Fibroblast of the aortic adventitia (primary cell): ENCODE measurements around the gene SLC38A10. TPM values are rescaled to one million over a fixed set of nuclear protein-coding genes. Genes with fewer than 3 reads are reported as not detected.

ENCODE experiments used
- DNase-seq: peaks from one replicate; pipeline ENCODE4 v3.0.0-alpha.2; 2010; ENCODE audit warnings: low read depth
- H3K4me3 ChIP-seq: 2 replicates; pipeline ENCODE4 v1.5.1; 2011; ENCODE audit warnings: low read depth, mild to moderate bottlenecking, control low read depth, low read length, moderate library complexity
- total RNA-seq: library from RNA; depleted of rRNA; stranded (reverse); fragments of >200 nt; gene quantifications from 2 replicates; pipeline ENCODE4 v1.2.3, GENCODE V29; 2012; ENCODE audit warnings: low replicate concordance
- TF ChIP-seq, protein P1 (sequence below): IDR thresholded peaks from 2 replicates; pipeline ENCODE4 v1.5.1; 2011; ENCODE audit warnings: mild to moderate bottlenecking, low read length, control low read depth, inconsistent platforms; ENCODE audit not compliant: insufficient read depth

SLC38A10 gene
- total RNA-seq, 1 donor: 49.5 TPM

DNA sequence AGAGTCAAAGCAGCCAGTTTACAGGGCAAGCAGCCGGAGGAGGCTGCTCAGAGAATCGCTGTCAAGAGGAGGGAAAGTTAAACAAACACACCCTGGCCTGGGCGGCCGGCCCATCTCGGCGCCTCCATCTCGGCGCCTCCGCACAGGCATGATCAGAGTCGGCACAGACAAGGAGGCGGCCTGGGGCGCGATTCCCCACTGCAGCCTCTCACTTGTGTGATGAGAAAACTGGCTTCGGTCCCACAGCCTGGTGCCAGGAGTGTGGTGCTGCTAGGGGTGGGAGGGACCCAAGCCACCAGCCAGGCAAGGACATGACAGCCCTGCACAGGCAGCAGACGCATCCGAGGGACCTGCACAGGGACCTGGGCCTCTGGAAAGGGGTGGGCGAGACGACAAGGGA is 17.7 kb downstream of the SLC38A10 start:
- DNase-seq: peak; percentile 69
- peak overlapping the region; percentile 59 for H3K4me3 ChIP-seq
- TF ChIP-seq, protein P1, sequence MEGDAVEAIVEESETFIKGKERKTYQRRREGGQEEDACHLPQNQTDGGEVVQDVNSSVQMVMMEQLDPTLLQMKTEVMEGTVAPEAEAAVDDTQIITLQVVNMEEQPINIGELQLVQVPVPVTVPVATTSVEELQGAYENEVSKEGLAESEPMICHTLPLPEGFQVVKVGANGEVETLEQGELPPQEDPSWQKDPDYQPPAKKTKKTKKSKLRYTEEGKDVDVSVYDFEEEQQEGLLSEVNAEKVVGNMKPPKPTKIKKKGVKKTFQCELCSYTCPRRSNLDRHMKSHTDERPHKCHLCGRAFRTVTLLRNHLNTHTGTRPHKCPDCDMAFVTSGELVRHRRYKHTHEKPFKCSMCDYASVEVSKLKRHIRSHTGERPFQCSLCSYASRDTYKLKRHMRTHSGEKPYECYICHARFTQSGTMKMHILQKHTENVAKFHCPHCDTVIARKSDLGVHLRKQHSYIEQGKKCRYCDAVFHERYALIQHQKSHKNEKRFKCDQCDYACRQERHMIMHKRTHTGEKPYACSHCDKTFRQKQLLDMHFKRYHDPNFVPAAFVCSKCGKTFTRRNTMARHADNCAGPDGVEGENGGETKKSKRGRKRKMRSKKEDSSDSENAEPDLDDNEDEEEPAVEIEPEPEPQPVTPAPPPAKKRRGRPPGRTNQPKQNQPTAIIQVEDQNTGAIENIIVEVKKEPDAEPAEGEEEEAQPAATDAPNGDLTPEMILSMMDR: no peak

DNA sequence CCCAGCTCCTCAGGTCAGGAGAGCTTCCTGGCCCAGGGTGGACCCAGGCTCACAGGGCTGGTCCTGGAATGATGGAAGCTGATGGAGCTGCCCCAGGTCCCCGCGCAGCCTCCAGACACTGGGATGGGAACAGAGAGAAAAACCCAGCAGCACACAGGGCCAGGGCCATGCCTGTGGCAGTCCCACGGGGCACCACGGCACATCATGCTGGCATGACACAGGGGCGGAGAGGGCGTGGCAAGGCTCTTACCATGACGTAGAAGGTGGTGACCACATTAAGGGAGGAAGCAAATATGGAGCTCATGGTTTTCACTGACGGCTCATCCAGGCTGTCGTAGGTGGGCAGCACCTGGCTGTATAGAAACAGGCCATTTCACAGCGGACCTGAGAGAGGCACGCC is 18.3 kb downstream of the SLC38A10 start:
- H3K4me3 ChIP-seq: peak overlapping the region; percentile 41
- TF ChIP-seq, protein P1: no peak
- DNase-seq: no peak

DNA sequence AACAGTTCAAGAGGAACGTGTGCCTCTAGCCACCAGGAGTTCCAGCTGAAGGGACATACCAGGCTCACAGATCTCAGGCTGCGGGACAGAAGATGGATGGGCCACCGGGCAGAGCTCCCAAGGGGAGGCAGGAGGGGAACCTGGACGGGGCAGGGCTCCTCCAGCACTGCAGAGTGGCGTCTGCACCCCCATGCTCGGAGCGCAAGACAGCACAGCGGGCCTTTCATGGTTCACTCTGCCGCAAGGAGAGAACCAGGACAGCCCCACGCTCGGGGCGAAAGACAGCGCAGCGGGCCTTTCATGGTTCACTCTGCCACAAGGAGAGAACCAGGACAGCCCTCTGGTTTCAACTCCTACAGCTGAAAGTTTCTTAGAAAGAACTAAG is 20.6 kb downstream of the SLC38A10 start:
- H3K4me3 ChIP-seq: no peak overlapping the region
- DNase-seq: no peak
- TF ChIP-seq, protein P1: no peak

DNA sequence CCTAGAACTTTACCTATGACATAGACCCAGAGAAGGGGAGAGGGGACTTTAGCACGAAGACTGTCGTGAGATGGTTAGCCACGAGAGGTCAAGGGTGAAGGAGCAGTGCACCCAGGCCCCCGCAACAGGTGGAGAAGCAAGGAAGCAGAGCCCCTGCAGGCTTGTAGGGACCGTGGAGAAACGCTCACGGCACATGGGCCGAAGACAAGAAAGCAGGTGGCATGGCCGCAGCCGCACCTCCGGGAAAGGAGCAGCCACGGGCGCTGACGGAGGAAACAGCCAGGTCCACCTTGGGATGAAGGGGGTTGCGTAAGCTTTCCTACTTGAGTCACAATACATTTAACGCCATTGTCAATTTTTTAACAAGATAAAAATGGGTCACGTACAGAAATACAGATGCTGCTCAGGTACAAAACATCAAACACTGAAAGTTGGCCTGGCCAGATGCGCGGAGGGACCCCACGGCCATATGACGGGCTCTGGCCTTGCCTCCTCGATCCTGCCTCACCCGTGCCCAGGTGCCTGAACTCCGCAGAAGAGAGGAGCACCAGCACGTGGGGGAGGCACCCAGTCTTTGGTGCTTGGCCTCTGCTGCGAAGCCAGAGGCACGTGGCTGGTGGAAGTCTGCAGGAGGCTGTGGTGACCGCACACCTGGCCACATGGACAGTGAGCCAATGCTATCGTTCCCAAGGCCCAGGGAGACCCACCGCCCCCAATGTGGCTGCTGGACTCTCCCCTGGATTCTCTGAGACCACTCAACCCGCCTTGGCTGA is 21.2 kb downstream of the SLC38A10 start:
- H3K4me3 ChIP-seq: no peak overlapping the region
- TF ChIP-seq, protein P1: no peak
- no peak for DNase-seq

DNA sequence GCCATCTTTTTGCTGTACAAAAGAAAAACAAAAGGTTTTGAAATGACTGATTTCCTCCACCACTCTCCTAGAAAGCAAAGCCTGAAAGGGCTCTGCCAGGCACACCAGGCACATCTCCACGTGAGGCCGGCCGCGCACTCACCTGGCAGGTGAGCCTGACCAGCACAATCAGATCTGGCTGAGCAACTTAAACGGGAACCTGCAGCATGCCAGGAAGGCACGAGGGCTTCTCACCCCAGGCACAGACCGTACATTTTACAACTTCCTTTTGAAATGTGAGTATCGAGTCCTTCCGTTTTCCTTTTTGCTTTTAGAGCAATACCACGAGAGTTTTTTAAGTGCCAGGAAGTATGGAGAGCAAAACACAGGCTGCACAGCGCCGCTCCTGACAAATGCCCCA is 22.5 kb downstream of the SLC38A10 start:
- DNase-seq: no peak
- no peak overlapping the region for H3K4me3 ChIP-seq
- TF ChIP-seq, protein P1: no peak

DNA sequence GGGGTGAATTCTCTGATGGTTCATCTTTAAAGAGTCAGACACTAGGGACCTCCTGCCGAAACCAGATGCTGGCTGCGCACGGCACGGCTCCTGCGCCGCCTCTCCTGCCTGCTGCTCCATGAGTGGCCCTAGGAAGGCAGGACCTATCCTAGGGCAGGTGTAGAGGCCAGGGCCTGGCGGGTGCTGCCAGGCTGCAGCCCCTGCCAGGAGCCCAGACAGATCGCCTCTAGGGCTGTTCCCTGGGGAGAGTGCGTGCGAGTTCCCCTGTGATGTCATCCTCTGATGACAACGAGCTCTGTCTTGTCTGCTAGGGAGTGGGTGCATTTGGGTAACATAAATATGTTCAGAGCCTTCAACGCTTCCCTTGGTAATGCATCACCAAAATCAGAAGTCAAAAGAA is 23.9 kb downstream of the SLC38A10 start:
- no peak for DNase-seq
- TF ChIP-seq, protein P1: no peak

DNA sequence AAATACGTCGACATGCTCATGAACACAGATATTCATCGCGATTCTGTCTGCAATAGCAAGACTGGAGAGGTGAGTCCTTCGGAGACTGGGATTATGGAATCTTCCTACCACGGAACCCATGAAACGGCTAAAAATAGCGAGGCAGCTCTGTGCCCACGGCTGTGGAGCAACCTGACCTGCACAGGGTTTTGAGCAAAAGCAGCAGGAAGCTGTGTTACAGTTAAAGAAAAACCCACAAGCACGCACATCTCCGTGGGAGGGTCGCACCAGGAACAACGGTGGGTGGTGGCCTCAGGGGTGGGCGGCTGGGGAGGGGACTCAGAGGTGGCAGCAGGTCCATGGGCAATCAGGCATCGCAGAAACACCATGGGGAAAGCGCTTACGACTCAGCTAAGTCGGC is 24.8 kb downstream of the SLC38A10 start:
- DNase-seq: no peak
- H3K4me3 ChIP-seq: no peak overlapping the region

More for the DNA sequence above, 23.9 kb downstream of the SLC38A10 start:
- no peak overlapping the region for H3K4me3 ChIP-seq

More for the DNA sequence above, 24.8 kb downstream of the SLC38A10 start:
- TF ChIP-seq, protein P1: no peak
